Liver (tissue), 9 donors: ENCODE results near the gene C1QTNF1. TPM values are rescaled to one million over a fixed set of nuclear protein-coding genes. Genes with fewer than 3 reads are reported as not detected.

Experiments
- DNase-seq: peaks from one replicate; pipeline ENCODE4 v3.0.0-alpha.2; 2017; ENCODE audit warnings: low spot score
- H3K27ac ChIP-seq, 2 donors: one replicate each; pipeline ENCODE4 v1.7.0; 2013; ENCODE audit warnings: inconsistent platforms in 2 of 2, low read length in 2 of 2, control low read depth in 1 of 2, low read depth in 1 of 2, mild to moderate bottlenecking in 1 of 2
- H3K27me3 ChIP-seq, 4 donors: one replicate each; pipeline versions ENCODE4 v1.6.1 to v1.7.0; 2013; ENCODE audit warnings: low read length in 3 of 4, inconsistent platforms in 1 of 4, mild to moderate bottlenecking in 1 of 4, moderate library complexity in 1 of 4; ENCODE audit not compliant: control insufficient read depth in 4 of 4, insufficient read depth in 4 of 4
- H3K36me3 ChIP-seq, 4 donors: one replicate each; pipeline versions ENCODE4 v1.6.1 to v1.7.0; 2013; ENCODE audit warnings: low read length in 3 of 4, mild to moderate bottlenecking in 3 of 4, low read depth in 1 of 4, moderate library complexity in 1 of 4; ENCODE audit not compliant: control insufficient read depth in 4 of 4, insufficient read depth in 3 of 4
- H3K4me1 ChIP-seq, 4 donors: one replicate each; pipeline versions ENCODE4 v1.6.1 to v1.7.0; 2013; ENCODE audit warnings: low read length in 3 of 4, mild to moderate bottlenecking in 3 of 4, moderate library complexity in 1 of 4; ENCODE audit not compliant: control insufficient read depth in 4 of 4, insufficient read depth in 4 of 4
- H3K4me3 ChIP-seq, 3 donors: one replicate each; pipeline versions ENCODE4 v1.6.1 to v1.7.0; 2013; ENCODE audit warnings: low read length in 3 of 3, control low read depth in 1 of 3, low read depth in 1 of 3, mild to moderate bottlenecking in 1 of 3
- H3K9ac ChIP-seq, 2 donors: one replicate each; pipeline ENCODE4 v1.7.0; 2013; ENCODE audit warnings: low read length in 2 of 2, mild to moderate bottlenecking in 2 of 2, moderate library complexity in 2 of 2, control low read depth in 1 of 2, low read depth in 1 of 2
- H3K9me3 ChIP-seq, 4 donors: one replicate each; pipeline versions ENCODE4 v1.6.1 to v1.7.0; 2013; ENCODE audit warnings: low read length in 3 of 4; ENCODE audit not compliant: control insufficient read depth in 4 of 4
- EGR1 ChIP-seq, 2 donors: IDR thresholded peaks; 2 replicates each; pipeline ENCODE4 v1.6.1; 2016 to 2018; ENCODE audit warnings: antibody characterized with exemption in 2 of 2, low read depth in 2 of 2
- FOXA1 ChIP-seq: IDR thresholded peaks from 2 replicates; pipeline ENCODE4 v1.6.1; 2016; ENCODE audit warnings: antibody characterized with exemption
- FOXA2 ChIP-seq: IDR thresholded peaks from 2 replicates; pipeline ENCODE4 v1.6.1; 2016; ENCODE audit warnings: antibody characterized with exemption
- GABPA ChIP-seq, 2 donors: IDR thresholded peaks in 1 of 2; conservative IDR thresholded peaks in 1 of 2; 2 replicates each; pipeline ENCODE4 v1.6.1; 2016; ENCODE audit warnings: antibody characterized with exemption in 2 of 2, mild to moderate bottlenecking in 1 of 2, moderate library complexity in 1 of 2
- NR2F2 ChIP-seq: IDR thresholded peaks from 2 replicates; pipeline ENCODE4 v1.6.1; 2016; ENCODE audit warnings: antibody characterized with exemption
- RXRA ChIP-seq, 2 donors: IDR thresholded peaks; 2 replicates each; pipeline ENCODE4 v1.6.1; 2017 to 2018; ENCODE audit warnings: antibody characterized with exemption in 2 of 2, mild to moderate bottlenecking in 1 of 2
- SP1 ChIP-seq: IDR thresholded peaks from 2 replicates; pipeline ENCODE4 v1.6.1; 2018; ENCODE audit warnings: antibody characterized with exemption, mild to moderate bottlenecking
- YY1 ChIP-seq: IDR thresholded peaks from 2 replicates; pipeline ENCODE4 v1.6.1; 2016; ENCODE audit warnings: antibody characterized with exemption, mild to moderate bottlenecking
- WGBS: extraction: QIAGEN DNeasy Blood & Tissue Kit; methylation state at CpG from one replicate; pipeline ENCODE4 v1.1.7; 2013; 5-methylcytosine and 5-hydroxymethylcytosine counted together
- polyA plus RNA-seq, 2 donors: library from polyadenylated mRNA; stranded (reverse) in 1 of 2; unstranded in 1 of 2; fragments of 200-250 nt in 1 of 2; fragments of >200 nt in 1 of 2; fragmentation: Nextera tagmentation in 1 of 2; extraction: Ambion mirVana in 1 of 2; gene quantifications; one replicate each; pipeline versions ENCODE4 v1.2.1 to v1.2.3, GENCODE V29; 2013 to 2015
- total RNA-seq, 2 donors: library from RNA; depleted of rRNA; stranded (reverse); fragments of >200 nt; gene quantifications; one replicate each; pipeline ENCODE4 v1.2.3, GENCODE V29; 2014
- TF ChIP-seq, protein P1 (sequence below): IDR thresholded peaks from 2 replicates; pipeline ENCODE4 v1.6.1; 2016; ENCODE audit warnings: antibody characterized with exemption
- TF ChIP-seq, protein P2 (sequence below): IDR thresholded peaks from 2 replicates; pipeline ENCODE4 v1.6.1; 2016; ENCODE audit warnings: antibody characterized with exemption, mild to moderate bottlenecking
- TF ChIP-seq, protein P3 (sequence below): IDR thresholded peaks from 2 replicates; pipeline ENCODE4 v1.6.1; 2016; ENCODE audit warnings: antibody characterized with exemption
- TF ChIP-seq, protein P4 (sequence below): fragments of 150-350 bp; IDR thresholded peaks from 2 replicates; pipeline ENCODE4 v1.5.1; 2017; ENCODE audit warnings: improper control_type of control experiment, low read depth, low read length; ENCODE audit not compliant: missing input control
- TF ChIP-seq, protein P5 (sequence below): IDR thresholded peaks from 2 replicates; pipeline ENCODE4 v1.6.1; 2016; ENCODE audit warnings: antibody characterized with exemption
- donor health status: healthy.
- donor health status: healthy.
- donor health status: healthy.
- donor health status: healthy.
- donor health status: healthy.

C1QTNF1 gene
- total and polyA plus RNA-seq, 4 donors: 0.56 to 54.6 (median 16.1) TPM

DNA sequence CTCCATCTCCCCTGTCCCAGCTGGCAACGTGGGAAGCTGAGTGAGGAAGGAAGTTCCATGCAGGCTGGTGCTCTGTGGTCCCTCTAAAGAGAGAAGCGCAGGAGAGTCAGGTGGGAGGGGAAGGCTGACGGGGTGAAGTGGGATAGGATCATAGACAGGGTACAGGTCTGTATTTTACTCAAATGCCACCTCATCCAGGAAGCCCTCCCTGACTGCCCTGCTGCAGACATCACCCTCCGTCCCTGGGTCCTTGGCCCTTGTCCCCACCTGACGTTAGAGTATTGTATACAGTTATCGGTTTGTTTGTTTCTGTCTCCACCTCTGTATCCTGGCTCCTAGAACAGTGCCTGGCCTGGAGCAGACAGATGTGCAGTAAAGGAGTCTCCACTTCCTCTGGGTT is 26.1 kb upstream of the C1QTNF1 start:
- WGBS: 73% methylated on average over 6 of the region's 6 CpGs
- peaks cover 8 to 35% (median 9%) of the 10 kb centered on the region in 4 donors for H3K36me3 ChIP-seq
- no peaks in the 10 kb centered on the region for H3K4me1 ChIP-seq
- no peak for TF ChIP-seq RXRA (IDR thresholded peaks at IDR 0.05)
- no peak for TF ChIP-seq FOXA1
- H3K27me3 ChIP-seq: no peaks in the 10 kb centered on the region
- H3K4me3 ChIP-seq: no peak overlapping the region
- no peak for DNase-seq
- H3K27ac ChIP-seq: no peak overlapping the region
- H3K9ac ChIP-seq: no peak overlapping the region
- no peaks in the 10 kb centered on the region for H3K9me3 ChIP-seq

DNA sequence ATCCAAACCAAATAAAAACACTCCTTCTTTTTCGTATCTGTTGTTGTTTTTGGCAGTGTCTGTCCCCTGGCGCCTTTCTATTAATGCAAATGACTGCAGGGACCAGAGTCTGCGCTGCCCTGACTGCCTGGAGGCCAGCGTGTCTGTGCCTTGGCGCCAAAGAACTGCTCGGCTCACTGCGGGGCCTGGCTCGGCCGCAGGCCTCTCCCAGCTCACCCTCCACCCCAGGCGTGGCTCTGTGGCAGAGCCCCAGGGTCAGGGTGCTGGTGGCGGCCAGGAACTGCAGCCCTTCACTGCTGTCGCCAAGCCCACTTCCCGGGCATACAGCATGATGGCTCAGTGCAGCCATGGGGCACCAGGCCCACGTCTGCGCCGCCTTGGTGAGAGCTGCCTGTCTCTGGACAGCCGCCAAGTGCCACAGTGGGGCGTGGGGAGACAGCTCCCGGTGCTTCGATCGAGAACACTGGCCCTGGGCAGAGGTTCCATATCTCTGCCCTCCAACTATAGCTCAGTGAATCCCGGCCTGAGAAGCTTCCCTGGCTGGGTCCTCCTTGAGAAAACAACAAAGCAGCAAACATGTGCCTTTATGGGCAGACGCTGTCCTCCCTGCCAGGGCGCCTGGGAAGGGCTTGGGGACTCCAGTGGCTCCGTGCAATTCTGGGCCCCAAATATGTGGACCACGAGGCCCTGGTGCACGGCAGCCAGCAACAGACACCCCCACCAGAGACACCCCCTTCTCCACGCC is 25.5 kb upstream of the C1QTNF1 start:
- 76% methylated on average over 28 of the region's 28 CpGs for WGBS
- TF ChIP-seq, protein P1, sequence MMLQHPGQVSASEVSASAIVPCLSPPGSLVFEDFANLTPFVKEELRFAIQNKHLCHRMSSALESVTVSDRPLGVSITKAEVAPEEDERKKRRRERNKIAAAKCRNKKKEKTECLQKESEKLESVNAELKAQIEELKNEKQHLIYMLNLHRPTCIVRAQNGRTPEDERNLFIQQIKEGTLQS: no peak
- no peak for TF ChIP-seq RXRA (IDR thresholded peaks at IDR 0.05)
- TF ChIP-seq, protein P2, sequence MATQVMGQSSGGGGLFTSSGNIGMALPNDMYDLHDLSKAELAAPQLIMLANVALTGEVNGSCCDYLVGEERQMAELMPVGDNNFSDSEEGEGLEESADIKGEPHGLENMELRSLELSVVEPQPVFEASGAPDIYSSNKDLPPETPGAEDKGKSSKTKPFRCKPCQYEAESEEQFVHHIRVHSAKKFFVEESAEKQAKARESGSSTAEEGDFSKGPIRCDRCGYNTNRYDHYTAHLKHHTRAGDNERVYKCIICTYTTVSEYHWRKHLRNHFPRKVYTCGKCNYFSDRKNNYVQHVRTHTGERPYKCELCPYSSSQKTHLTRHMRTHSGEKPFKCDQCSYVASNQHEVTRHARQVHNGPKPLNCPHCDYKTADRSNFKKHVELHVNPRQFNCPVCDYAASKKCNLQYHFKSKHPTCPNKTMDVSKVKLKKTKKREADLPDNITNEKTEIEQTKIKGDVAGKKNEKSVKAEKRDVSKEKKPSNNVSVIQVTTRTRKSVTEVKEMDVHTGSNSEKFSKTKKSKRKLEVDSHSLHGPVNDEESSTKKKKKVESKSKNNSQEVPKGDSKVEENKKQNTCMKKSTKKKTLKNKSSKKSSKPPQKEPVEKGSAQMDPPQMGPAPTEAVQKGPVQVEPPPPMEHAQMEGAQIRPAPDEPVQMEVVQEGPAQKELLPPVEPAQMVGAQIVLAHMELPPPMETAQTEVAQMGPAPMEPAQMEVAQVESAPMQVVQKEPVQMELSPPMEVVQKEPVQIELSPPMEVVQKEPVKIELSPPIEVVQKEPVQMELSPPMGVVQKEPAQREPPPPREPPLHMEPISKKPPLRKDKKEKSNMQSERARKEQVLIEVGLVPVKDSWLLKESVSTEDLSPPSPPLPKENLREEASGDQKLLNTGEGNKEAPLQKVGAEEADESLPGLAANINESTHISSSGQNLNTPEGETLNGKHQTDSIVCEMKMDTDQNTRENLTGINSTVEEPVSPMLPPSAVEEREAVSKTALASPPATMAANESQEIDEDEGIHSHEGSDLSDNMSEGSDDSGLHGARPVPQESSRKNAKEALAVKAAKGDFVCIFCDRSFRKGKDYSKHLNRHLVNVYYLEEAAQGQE: no peak
- TF ChIP-seq FOXA1: no peak
- no peak for TF ChIP-seq GABPA (IDR thresholded peaks at IDR 0.05 in 1 of 2, conservative IDR thresholded peaks at IDR 0.05 in 1 of 2)
- TF ChIP-seq, protein P3, sequence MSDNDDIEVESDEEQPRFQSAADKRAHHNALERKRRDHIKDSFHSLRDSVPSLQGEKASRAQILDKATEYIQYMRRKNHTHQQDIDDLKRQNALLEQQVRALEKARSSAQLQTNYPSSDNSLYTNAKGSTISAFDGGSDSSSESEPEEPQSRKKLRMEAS: no peak
- TF ChIP-seq FOXA2: no peak
- no peak for TF ChIP-seq SP1
- TF ChIP-seq, protein P4, sequence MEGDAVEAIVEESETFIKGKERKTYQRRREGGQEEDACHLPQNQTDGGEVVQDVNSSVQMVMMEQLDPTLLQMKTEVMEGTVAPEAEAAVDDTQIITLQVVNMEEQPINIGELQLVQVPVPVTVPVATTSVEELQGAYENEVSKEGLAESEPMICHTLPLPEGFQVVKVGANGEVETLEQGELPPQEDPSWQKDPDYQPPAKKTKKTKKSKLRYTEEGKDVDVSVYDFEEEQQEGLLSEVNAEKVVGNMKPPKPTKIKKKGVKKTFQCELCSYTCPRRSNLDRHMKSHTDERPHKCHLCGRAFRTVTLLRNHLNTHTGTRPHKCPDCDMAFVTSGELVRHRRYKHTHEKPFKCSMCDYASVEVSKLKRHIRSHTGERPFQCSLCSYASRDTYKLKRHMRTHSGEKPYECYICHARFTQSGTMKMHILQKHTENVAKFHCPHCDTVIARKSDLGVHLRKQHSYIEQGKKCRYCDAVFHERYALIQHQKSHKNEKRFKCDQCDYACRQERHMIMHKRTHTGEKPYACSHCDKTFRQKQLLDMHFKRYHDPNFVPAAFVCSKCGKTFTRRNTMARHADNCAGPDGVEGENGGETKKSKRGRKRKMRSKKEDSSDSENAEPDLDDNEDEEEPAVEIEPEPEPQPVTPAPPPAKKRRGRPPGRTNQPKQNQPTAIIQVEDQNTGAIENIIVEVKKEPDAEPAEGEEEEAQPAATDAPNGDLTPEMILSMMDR: no peak
- TF ChIP-seq EGR1 (IDR thresholded peaks at IDR 0.05; ENCODE audit: low read depth in 2 of 2): no peak
- TF ChIP-seq, protein P5, sequence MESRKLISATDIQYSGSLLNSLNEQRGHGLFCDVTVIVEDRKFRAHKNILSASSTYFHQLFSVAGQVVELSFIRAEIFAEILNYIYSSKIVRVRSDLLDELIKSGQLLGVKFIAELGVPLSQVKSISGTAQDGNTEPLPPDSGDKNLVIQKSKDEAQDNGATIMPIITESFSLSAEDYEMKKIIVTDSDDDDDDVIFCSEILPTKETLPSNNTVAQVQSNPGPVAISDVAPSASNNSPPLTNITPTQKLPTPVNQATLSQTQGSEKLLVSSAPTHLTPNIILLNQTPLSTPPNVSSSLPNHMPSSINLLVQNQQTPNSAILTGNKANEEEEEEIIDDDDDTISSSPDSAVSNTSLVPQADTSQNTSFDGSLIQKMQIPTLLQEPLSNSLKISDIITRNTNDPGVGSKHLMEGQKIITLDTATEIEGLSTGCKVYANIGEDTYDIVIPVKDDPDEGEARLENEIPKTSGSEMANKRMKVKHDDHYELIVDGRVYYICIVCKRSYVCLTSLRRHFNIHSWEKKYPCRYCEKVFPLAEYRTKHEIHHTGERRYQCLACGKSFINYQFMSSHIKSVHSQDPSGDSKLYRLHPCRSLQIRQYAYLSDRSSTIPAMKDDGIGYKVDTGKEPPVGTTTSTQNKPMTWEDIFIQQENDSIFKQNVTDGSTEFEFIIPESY: no peak
- no peak for TF ChIP-seq YY1
- TF ChIP-seq NR2F2: no peak
- H3K27me3 ChIP-seq: no peaks in the 10 kb centered on the region
- H3K4me1 ChIP-seq: no peaks in the 10 kb centered on the region
- no peaks in the 10 kb centered on the region for H3K9me3 ChIP-seq
- H3K4me3 ChIP-seq: no peak overlapping the region
- H3K36me3 ChIP-seq: peaks cover 8 to 35% (median 9%) of the 10 kb centered on the region in 4 donors
- DNase-seq: no peak
- H3K27ac ChIP-seq: no peak overlapping the region
- no peak overlapping the region for H3K9ac ChIP-seq
